ENCODE results near the gene DLEC1.

DNA sequence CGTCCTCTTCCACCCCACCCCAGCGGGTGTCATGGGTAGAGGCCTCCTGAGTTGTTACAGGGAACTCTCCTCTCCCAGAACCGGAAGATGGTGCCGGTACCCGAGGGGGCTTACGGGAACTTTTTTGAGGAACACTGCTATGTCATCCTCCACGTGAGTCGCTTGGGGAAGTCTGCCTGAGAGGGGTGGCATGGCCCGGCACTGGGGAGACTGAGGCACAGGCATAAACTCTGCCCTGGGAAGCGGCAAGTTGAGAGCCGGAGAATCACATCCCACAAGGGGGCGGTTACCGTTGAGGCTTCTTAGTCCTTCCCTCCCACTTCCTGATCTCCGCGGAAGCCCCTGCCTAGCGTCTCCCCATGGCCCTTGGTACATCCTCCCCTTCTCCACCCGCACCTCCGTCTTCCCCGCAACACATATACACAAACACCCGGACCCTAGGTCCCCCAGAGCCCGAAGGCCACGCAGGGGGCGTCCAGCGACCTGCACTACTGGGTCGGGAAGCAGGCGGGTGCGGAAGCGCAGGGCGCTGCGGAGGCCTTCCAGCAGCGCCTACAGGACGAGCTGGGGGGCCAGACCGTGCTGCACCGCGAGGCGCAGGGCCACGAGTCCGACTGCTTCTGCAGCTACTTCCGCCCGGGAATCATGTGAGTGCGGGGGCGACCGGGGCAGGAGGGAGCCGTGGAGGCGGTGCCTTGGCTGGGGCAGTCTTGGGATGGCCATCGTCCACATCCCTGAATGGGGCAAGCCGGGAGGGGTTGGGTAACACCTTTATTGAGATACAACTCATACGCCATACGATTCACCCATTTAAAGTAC is 45.0 kb upstream of the DLEC1 start:
- TF ChIP-seq EZH2 (IDR thresholded peaks at IDR 0.05; ENCODE audit: insufficient read depth, poor library complexity, severe bottlenecking): no peak
- TF ChIP-seq EZH2phosphoT487 (IDR thresholded peaks at IDR 0.05; ENCODE audit: insufficient read depth, low read depth): no peak
